GM12891 (cell line): ENCODE results near the gene CD300LD.

Experiments used
- DNase-seq: peaks from one replicate; pipeline ENCODE4 v3.0.0; 2011; ENCODE audit warnings: low spot score; ENCODE audit not compliant: insufficient read length
- FAIRE-seq: peaks from 2 replicates; lab custom pipeline; 2011; peaks lifted over from hg19 to GRCh38; lab: Jason Lieb, UNC
- PAX5 ChIP-seq: IDR thresholded peaks from 2 replicates; pipeline ENCODE4 v1.6.1; 2011; ENCODE audit warnings: low read length, moderate library complexity, mild to moderate bottlenecking; ENCODE audit not compliant: insufficient read depth, severe bottlenecking
- POLR2A ChIP-seq: IDR thresholded peaks from 2 replicates; pipeline ENCODE4 v1.6.1; 2011; ENCODE audit warnings: low read depth, low read length, control low read depth
- POLR2AphosphoS5 ChIP-seq: IDR thresholded peaks from 2 replicates; pipeline ENCODE4 v1.6.1; 2011; ENCODE audit warnings: low read depth, low read length, control low read depth
- POU2F2 ChIP-seq: IDR thresholded peaks from 2 replicates; pipeline ENCODE4 v1.6.1; 2011; ENCODE audit warnings: low read depth, mild to moderate bottlenecking, control low read depth, low read length, moderate library complexity
- SPI1 ChIP-seq: IDR thresholded peaks from 2 replicates; pipeline ENCODE4 v1.6.1; 2011; ENCODE audit warnings: low read depth, low read length, control low read depth
- TAF1 ChIP-seq: IDR thresholded peaks from 2 replicates; pipeline ENCODE4 v1.6.1; 2011; ENCODE audit warnings: low read depth, low read length, control low read depth

Gene CD300LD

DNA sequence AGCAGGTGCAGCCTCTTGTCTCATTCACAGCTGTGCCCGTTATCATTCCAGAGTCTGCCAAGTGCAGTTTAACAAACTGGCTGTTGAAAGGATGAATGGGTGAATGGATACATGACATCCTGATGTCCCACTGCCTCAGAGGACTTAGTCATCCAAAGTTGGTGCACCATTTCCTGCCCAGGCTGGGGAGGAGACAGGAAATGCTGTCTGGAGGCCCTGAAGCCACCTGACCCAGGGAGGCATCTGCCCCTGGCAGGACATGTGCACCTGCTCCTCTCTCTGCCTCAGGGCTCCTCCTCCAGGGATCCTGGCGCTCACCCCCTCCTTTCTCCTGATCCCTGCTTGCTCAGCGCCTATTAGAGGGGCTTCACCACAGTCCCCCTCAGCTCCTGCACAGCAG, 44.3 kb downstream of the CD300LD start:
- no peak for TF ChIP-seq PAX5
- no peak for TF ChIP-seq POLR2AphosphoS5
- no peak for TF ChIP-seq POLR2A
- no peak for TF ChIP-seq POU2F2
- TF ChIP-seq SPI1 = no peak
- TF ChIP-seq TAF1 = no peak
- peak; percentile 28 for FAIRE-seq
- no peak for DNase-seq

DNA sequence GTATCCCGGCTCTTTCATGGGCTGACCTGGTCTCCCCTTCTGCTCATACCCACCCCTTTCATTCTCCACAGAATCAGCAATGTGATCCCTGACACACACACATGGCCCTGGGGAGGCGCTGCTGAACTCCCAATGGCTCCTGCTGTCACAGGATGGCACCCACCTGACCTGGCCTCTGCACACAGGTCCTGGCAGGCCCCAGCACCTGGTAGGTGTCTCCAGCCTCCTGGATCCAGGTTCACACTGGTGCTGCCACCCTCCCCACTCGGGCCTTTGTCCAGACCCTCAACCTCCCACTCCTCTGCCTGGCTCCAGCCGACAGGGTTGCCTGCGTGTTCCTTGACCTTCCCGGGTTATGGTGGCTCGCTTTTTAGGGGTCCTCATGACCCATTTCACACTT, 44.8 kb downstream of the CD300LD start:
- TF ChIP-seq POLR2A = no peak
- no peak for TF ChIP-seq SPI1
- TF ChIP-seq PAX5 = no peak

GRCh38 chr17:74546586-74546985, 45.5 kb downstream of the CD300LD start:
- no peak for FAIRE-seq
- no peak for DNase-seq
- TF ChIP-seq POU2F2 (no peak), POLR2A (no peak), POLR2AphosphoS5 (no peak), TAF1 (no peak)

More for the DNA sequence above, 44.8 kb downstream of the CD300LD start:
- DNase-seq = no peak
- no peak for FAIRE-seq

GRCh38 chr17:74545843-74546230, 46.2 kb downstream of the CD300LD start, which contains the start of gene CD300C:
TSS of gene CD300C (minus strand) at chr17:74546115. CDS start at chr17:74545782, 333 bp downstream.
- no peak for FAIRE-seq
- TF ChIP-seq TAF1 (no peak), SPI1 (0 out of 2 replicates have a peak, but pooled peaks have one; percentile 6), PAX5 (no peak)
- DNase-seq = no peak

DNA sequence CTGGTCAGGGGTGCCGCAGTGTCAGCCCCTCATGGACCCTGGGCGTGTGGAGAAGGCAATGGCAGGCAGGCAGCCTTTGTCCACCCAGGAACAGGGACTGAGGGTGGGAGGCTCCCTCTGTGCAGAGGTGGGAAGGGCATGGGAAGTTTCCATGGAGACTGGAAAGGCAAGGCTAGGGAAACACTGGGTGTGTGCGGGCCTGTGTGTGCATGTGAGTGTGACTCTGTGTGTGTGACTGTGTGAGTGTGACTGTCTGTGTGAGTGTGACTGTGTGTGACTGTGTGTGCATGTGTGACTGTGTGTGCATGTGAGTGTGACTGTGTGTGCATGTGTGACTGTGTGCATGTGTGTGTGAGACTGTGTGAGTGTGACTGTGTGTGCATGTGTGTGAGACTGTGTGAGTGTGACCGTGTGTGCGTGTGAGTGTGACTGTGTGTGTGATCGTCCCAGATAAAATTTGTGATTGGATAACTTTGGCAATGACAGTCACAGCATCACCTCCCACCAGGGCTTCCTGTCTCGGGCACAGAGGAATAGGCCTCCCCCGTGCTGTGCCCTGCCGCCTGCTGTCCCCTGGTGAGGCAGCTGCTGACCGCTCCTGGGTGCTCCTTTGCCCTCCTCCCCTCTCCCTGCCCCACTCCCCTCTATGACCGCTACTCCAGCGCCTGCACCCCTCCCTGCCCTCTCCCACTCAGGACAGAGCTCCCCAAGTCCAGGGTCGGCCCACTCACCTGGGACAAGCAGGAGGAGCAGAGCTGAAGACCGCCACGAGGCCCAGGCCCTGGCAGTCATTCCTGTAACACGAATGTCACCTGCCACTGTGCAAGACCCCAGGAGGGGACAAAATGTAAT, 46.9 kb downstream of the CD300LD start:
- no peak for DNase-seq
- no peak for TF ChIP-seq TAF1
- no peak for TF ChIP-seq POU2F2
- TF ChIP-seq POLR2A = no peak
- TF ChIP-seq SPI1 = no peak
- TF ChIP-seq POLR2AphosphoS5 = no peak
- no peak for TF ChIP-seq PAX5
- peak; percentile 87 for FAIRE-seq

GRCh38 chr17:74543891-74544760, 48.0 kb downstream of the CD300LD start:
- no peak for FAIRE-seq
- TF ChIP-seq POLR2AphosphoS5 (no peak), POU2F2 (no peak), TAF1 (no peak), SPI1 (no peak), PAX5 (no peak), POLR2A (no peak)
- no peak for DNase-seq

DNA sequence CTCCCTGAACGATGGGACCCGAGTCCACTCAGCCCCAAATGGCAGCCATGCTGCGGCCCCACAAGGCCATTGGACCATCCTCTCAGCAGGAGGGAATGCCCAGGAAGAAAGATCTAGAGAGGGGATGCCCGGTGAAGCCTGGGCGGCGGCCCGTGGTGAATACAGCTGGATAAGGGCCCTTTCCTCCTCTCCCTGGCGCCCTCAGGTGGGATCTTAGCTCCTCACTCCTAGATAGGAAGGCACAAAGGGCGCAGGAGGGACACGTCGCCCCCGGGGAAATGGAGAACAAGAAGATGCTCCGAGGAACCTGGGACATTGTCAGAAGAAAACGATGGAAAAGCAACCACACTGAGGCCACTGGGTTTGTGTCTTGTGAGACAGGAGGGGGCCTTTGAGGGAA, 48.7 kb downstream of the CD300LD start:
- FAIRE-seq (no peak), DNase-seq (no peak)
- no peak for TF ChIP-seq POU2F2
- TF ChIP-seq TAF1 = no peak
- no peak for TF ChIP-seq POLR2AphosphoS5
- TF ChIP-seq PAX5 = no peak
- TF ChIP-seq SPI1 = no peak
- TF ChIP-seq POLR2A = no peak

GRCh38 chr17:74542727-74543383, 49.2 kb downstream of the CD300LD start:
- no peak for DNase-seq
- FAIRE-seq = no peak
- TF ChIP-seq SPI1 (no peak), POU2F2 (no peak), POLR2A (no peak), TAF1 (no peak), POLR2AphosphoS5 (no peak), PAX5 (no peak)

GRCh38 chr17:74542166-74542565, 49.9 kb downstream of the CD300LD start:
- no peak for FAIRE-seq
- DNase-seq = no peak
- TF ChIP-seq PAX5 (no peak), POU2F2 (no peak), SPI1 (no peak), POLR2A (no peak), POLR2AphosphoS5 (no peak), TAF1 (no peak)
